Esophagus muscularis mucosa (tissue), 4 donors: ENCODE data around the gene GNAS-AS1.

Experiments
- EP300 ChIP-seq: sonication (generic); formaldehyde crosslinking; IDR thresholded peaks from one replicate; pipeline ENCODE4 v1.6.1; 2017; ENCODE audit warnings: antibody characterized with exemption
- POLR2A ChIP-seq: fragments of 450-650 bp; IDR thresholded peaks from one replicate; pipeline ENCODE4 v1.6.1; 2017; ENCODE audit warnings: antibody characterized with exemption, moderate library complexity, mild to moderate bottlenecking, low read depth
- POLR2AphosphoS5 ChIP-seq, 2 donors: sonication (generic); formaldehyde crosslinking; IDR thresholded peaks; one replicate each; pipeline ENCODE4 v1.6.1; 2017; ENCODE audit warnings: antibody characterized with exemption in 2 of 2
- TF ChIP-seq, protein P1 (sequence below), 3 experiments: fragments of 200-600 bp in 2 of 3; fragments of 450-650 bp in 1 of 3; sonication (generic) in 2 of 3; IDR thresholded peaks; one replicate each; pipeline ENCODE4 v1.5.1; 2017 to 2019; ENCODE audit warnings: antibody characterized with exemption in 3 of 3, mild to moderate bottlenecking in 2 of 3, moderate library complexity in 1 of 3

DNA sequence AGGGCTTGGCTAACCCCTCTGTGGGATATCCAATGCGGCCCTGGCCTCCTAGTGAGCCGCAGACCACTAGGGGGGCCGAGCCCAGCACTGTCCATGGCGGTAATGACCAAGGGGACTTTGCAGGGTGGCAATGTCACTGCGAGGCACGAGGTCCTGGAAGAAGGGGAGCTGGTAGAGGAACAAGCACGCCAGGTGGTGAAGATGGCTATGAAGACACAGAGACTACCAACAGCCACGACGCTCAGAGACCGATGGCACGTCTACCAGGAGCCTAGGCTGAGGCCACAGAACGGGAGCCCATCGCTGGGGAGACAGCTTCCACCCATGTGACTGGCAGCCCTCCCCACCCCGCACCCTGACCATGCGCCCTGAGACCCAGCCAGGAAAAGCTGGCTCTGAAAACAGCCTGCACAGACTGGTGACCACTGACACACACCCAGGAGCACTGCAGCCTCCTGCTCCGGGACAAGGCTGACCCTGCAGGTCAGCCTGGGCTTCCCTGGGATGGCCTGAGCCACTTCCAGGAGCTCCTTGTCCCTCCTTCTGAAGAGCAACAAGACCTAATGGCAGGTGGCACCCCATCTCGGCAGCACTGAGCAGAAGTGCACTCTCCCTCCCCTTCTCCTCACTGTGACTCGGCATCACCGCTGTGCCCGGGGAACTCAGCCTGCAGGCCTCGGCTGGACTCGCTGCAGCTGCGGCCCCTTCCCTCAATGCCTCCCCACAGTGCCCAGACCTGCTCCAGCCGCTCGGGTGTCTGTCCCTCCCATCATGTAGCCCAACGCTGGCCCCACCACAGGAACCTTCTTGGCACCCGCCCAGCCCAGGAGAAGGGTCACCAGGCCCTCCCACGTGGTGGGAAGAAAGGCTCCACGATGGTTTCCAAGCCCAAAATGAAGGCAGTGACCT is 56.9 kb downstream of the GNAS-AS1 start:
- TF ChIP-seq, protein P1, sequence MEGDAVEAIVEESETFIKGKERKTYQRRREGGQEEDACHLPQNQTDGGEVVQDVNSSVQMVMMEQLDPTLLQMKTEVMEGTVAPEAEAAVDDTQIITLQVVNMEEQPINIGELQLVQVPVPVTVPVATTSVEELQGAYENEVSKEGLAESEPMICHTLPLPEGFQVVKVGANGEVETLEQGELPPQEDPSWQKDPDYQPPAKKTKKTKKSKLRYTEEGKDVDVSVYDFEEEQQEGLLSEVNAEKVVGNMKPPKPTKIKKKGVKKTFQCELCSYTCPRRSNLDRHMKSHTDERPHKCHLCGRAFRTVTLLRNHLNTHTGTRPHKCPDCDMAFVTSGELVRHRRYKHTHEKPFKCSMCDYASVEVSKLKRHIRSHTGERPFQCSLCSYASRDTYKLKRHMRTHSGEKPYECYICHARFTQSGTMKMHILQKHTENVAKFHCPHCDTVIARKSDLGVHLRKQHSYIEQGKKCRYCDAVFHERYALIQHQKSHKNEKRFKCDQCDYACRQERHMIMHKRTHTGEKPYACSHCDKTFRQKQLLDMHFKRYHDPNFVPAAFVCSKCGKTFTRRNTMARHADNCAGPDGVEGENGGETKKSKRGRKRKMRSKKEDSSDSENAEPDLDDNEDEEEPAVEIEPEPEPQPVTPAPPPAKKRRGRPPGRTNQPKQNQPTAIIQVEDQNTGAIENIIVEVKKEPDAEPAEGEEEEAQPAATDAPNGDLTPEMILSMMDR (IDR thresholded peaks at IDR 0.05): no peak
- no peak for TF ChIP-seq POLR2A
- no peak for TF ChIP-seq POLR2AphosphoS5 (IDR thresholded peaks at IDR 0.05)
- no peak for TF ChIP-seq EP300
